HEK293 (cell line): ENCODE results near the gene COA3.

Experiments used
- BCL11A ChIP-seq: fragments of 450-650 bp; formaldehyde crosslinking; IDR thresholded peaks from 2 replicates; pipeline ENCODE4 v1.5.1; 2016; ENCODE audit warnings: low read depth, missing biosample characterization, missing genetic modification characterization
- BCL11B ChIP-seq: fragments of 450-650 bp; formaldehyde crosslinking; IDR thresholded peaks from 2 replicates; pipeline ENCODE4 v1.5.1; 2016; ENCODE audit warnings: low read depth, missing biosample characterization, missing genetic modification characterization
- EGR2 ChIP-seq: fragments of 450-650 bp; formaldehyde crosslinking; IDR thresholded peaks from 2 replicates; pipeline ENCODE4 v1.5.1; 2016; ENCODE audit warnings: low read depth, missing biosample characterization, missing genetic modification characterization
- GLIS2 ChIP-seq: fragments of 450-650 bp; formaldehyde crosslinking; IDR thresholded peaks from 2 replicates; pipeline ENCODE4 v1.5.1; 2016; ENCODE audit warnings: missing biosample characterization, missing genetic modification characterization
- KLF10 ChIP-seq: fragments of 450-650 bp; IDR thresholded peaks from 2 replicates; pipeline ENCODE4 v1.5.1; 2018; ENCODE audit warnings: missing biosample characterization, mild to moderate bottlenecking, missing genetic modification characterization
- KLF17 ChIP-seq: fragments of 450-650 bp; formaldehyde crosslinking; IDR thresholded peaks from 2 replicates; pipeline ENCODE4 v1.5.1; 2016; ENCODE audit warnings: missing biosample characterization, missing genetic modification characterization
- SP3 ChIP-seq: fragments of 450-650 bp; formaldehyde crosslinking; IDR thresholded peaks from 2 replicates; pipeline ENCODE4 v1.5.1; 2016; ENCODE audit warnings: missing biosample characterization, missing genetic modification characterization
- SP7 ChIP-seq: fragments of 450-650 bp; formaldehyde crosslinking; IDR thresholded peaks from 2 replicates; pipeline ENCODE4 v1.5.1; 2016; ENCODE audit warnings: missing biosample characterization, missing genetic modification characterization
- TSHZ1 ChIP-seq: fragments of 450-650 bp; formaldehyde crosslinking; IDR thresholded peaks from 2 replicates; pipeline ENCODE4 v1.5.1; 2016; ENCODE audit warnings: missing biosample characterization, missing genetic modification characterization, borderline replicate concordance
- ZBTB6 ChIP-seq: fragments of 450-650 bp; formaldehyde crosslinking; IDR thresholded peaks from 2 replicates; pipeline ENCODE4 v1.5.1; 2017; ENCODE audit warnings: missing biosample characterization, missing genetic modification characterization
- ZFP3 ChIP-seq: fragments of 450-650 bp; formaldehyde crosslinking; IDR thresholded peaks from 2 replicates; pipeline ENCODE4 v1.5.1; 2016; ENCODE audit warnings: low read depth, missing biosample characterization, missing genetic modification characterization
- ZIC2 ChIP-seq: fragments of 450-650 bp; formaldehyde crosslinking; IDR thresholded peaks from 2 replicates; pipeline ENCODE4 v1.5.1; 2016; ENCODE audit warnings: missing biosample characterization, missing genetic modification characterization
- ZNF121 ChIP-seq: fragments of 450-650 bp; formaldehyde crosslinking; IDR thresholded peaks from 2 replicates; pipeline ENCODE4 v1.5.1; 2016; ENCODE audit warnings: missing biosample characterization, missing genetic modification characterization
- ZNF174 ChIP-seq: fragments of 450-650 bp; formaldehyde crosslinking; IDR thresholded peaks from 2 replicates; pipeline ENCODE4 v1.5.0; 2017; ENCODE audit warnings: missing biosample characterization, mild to moderate bottlenecking, missing genetic modification characterization
- ZNF202 ChIP-seq: fragments of 450-650 bp; formaldehyde crosslinking; IDR thresholded peaks from 2 replicates; pipeline ENCODE4 v1.5.1; 2016; ENCODE audit warnings: missing biosample characterization, missing genetic modification characterization, borderline replicate concordance
- ZNF211 ChIP-seq: fragments of 450-650 bp; formaldehyde crosslinking; IDR thresholded peaks from 2 replicates; pipeline ENCODE4 v1.5.1; 2016; ENCODE audit warnings: low read depth, missing biosample characterization, missing genetic modification characterization
- ZNF311 ChIP-seq: fragments of 450-650 bp; formaldehyde crosslinking; IDR thresholded peaks from 2 replicates; pipeline ENCODE4 v1.5.1; 2017; ENCODE audit warnings: missing biosample characterization, missing genetic modification characterization, borderline replicate concordance
- ZNF37A ChIP-seq: fragments of 450-650 bp; IDR thresholded peaks from 2 replicates; pipeline ENCODE4 v1.5.1; 2018; ENCODE audit warnings: missing biosample characterization, missing genetic modification characterization
- ZNF391 ChIP-seq: fragments of 450-650 bp; formaldehyde crosslinking; IDR thresholded peaks from 2 replicates; pipeline ENCODE4 v1.5.1; 2016; ENCODE audit warnings: low read depth, missing biosample characterization, missing genetic modification characterization, borderline replicate concordance
- ZNF423 ChIP-seq: fragments of 450-650 bp; formaldehyde crosslinking; IDR thresholded peaks from 2 replicates; pipeline ENCODE4 v1.5.1; 2016; ENCODE audit warnings: missing biosample characterization, missing genetic modification characterization
- ZNF473 ChIP-seq: fragments of 450-650 bp; formaldehyde crosslinking; IDR thresholded peaks from 2 replicates; pipeline ENCODE4 v1.5.1; 2017; ENCODE audit warnings: missing biosample characterization, missing genetic modification characterization
- ZNF529 ChIP-seq: fragments of 450-650 bp; formaldehyde crosslinking; IDR thresholded peaks from 2 replicates; pipeline ENCODE4 v1.5.1; 2017; ENCODE audit warnings: missing genetic modification characterization, missing biosample characterization; ENCODE audit not compliant: insufficient replicate concordance
- ZNF580 ChIP-seq: fragments of 450-650 bp; formaldehyde crosslinking; IDR thresholded peaks from 2 replicates; pipeline ENCODE4 v1.5.1; 2016; ENCODE audit warnings: missing biosample characterization, missing genetic modification characterization
- ZNF654 ChIP-seq: fragments of 450-650 bp; formaldehyde crosslinking; IDR thresholded peaks from 2 replicates; pipeline ENCODE4 v1.5.1; 2016; ENCODE audit warnings: low read depth, missing biosample characterization, missing genetic modification characterization
- ZNF677 ChIP-seq: fragments of 450-650 bp; IDR thresholded peaks from 2 replicates; pipeline ENCODE4 v1.5.0; 2018; ENCODE audit warnings: missing biosample characterization, mild to moderate bottlenecking, missing genetic modification characterization, moderate library complexity
- ZNF707 ChIP-seq: fragments of 450-650 bp; formaldehyde crosslinking; IDR thresholded peaks from 2 replicates; pipeline ENCODE4 v1.5.1; 2016; ENCODE audit warnings: missing biosample characterization, missing genetic modification characterization
- ZNF747 ChIP-seq: fragments of 450-650 bp; formaldehyde crosslinking; IDR thresholded peaks from 2 replicates; pipeline ENCODE4 v1.5.1; 2016; ENCODE audit warnings: missing biosample characterization, missing genetic modification characterization
- ZNF76 ChIP-seq: fragments of 450-650 bp; formaldehyde crosslinking; IDR thresholded peaks from 2 replicates; pipeline ENCODE4; 2016; ENCODE audit warnings: low read depth, missing biosample characterization, missing genetic modification characterization, borderline replicate concordance
- ZNF830 ChIP-seq: fragments of 450-650 bp; IDR thresholded peaks from 2 replicates; pipeline ENCODE4 v1.5.0; 2018; ENCODE audit warnings: missing biosample characterization, missing genetic modification characterization, low read depth, mild to moderate bottlenecking, moderate library complexity
- ZSCAN30 ChIP-seq: fragments of 450-650 bp; IDR thresholded peaks from 2 replicates; pipeline ENCODE4 v1.5.1; 2018; ENCODE audit warnings: missing biosample characterization, mild to moderate bottlenecking, missing genetic modification characterization, moderate library complexity

Gene COA3

GRCh38 chr17:42832934-42833766 is 34.6 kb upstream of the COA3 start, which contains the start of gene PSME3 (continued):
- TF ChIP-seq GLIS2 (tag by site-specific recombination): peak; percentile 82
- peak; percentile 88 for TF ChIP-seq SP7 (tag by site-specific recombination)
- TF ChIP-seq ZNF76 (tag by site-specific recombination): peak; percentile 83
- peak; percentile 42; the same call in 1 of the 2 replicates for TF ChIP-seq KLF17 (tag by site-specific recombination)
- no peak for TF ChIP-seq ZNF830 (tag by site-specific recombination)
- peak; percentile 18 for TF ChIP-seq ZSCAN30 (tag by site-specific recombination)
- TF ChIP-seq EGR2 (tag by site-specific recombination): no peak
- no peak; the same call in 1 of the 2 replicates for TF ChIP-seq ZNF121 (tag by site-specific recombination)
- no peak for TF ChIP-seq ZNF473
- TF ChIP-seq ZNF747: no peak
- TF ChIP-seq ZNF677 (tag by site-specific recombination): no peak
- TF ChIP-seq BCL11A (tag by site-specific recombination): no peak
- TF ChIP-seq ZNF529 (tag by site-specific recombination): no peak
- peak; percentile 89 for TF ChIP-seq ZIC2 (tag by site-specific recombination)
- peak; percentile 85 for TF ChIP-seq ZNF580 (tag by site-specific recombination)
- no peak for TF ChIP-seq ZBTB6
- TF ChIP-seq ZNF174: no peak
- no peak for TF ChIP-seq ZNF202 (tag by site-specific recombination)
- TF ChIP-seq ZNF391 (tag by site-specific recombination): peak; percentile 23; the same call in 1 of the 2 replicates
- TF ChIP-seq ZNF211 (tag by site-specific recombination): no peak
- TF ChIP-seq ZFP3 (tag by site-specific recombination): no peak
- TF ChIP-seq ZNF654: no peak
- no peak for TF ChIP-seq ZNF707 (tag by site-specific recombination)
- peak; percentile 60 for TF ChIP-seq SP3 (tag by site-specific recombination)
- TF ChIP-seq ZNF423 (tag by site-specific recombination): peak; percentile 49; the same call in 1 of the 2 replicates
- TF ChIP-seq TSHZ1: no peak
- no peak for TF ChIP-seq ZNF37A (tag by site-specific recombination)
- TF ChIP-seq ZNF311: no peak
- TF ChIP-seq KLF10 (tag by site-specific recombination): no peak
- peak; percentile 33; the same call in 1 of the 2 replicates for TF ChIP-seq BCL11B (tag by site-specific recombination)
